Fibroblast of skin of left biceps (primary cell): ENCODE results near the gene SLC35E4.
"Not testable (repeated sequence)": the region's sequence is repeated elsewhere in the genome, so short reads cannot be mapped to it uniquely, and the experiment has no call there.

ENCODE experiments used
- DNase-seq, 2 experiments: peaks; one replicate each; pipeline ENCODE4 v3.0.0-alpha.2; 2013; ENCODE audit warnings: low read depth in 2 of 2

The SLC35E4 gene

GRCh38 chr22:30611197-30611596 is 24.4 kb upstream of the SLC35E4 start:
- no peak for DNase-seq

DNA sequence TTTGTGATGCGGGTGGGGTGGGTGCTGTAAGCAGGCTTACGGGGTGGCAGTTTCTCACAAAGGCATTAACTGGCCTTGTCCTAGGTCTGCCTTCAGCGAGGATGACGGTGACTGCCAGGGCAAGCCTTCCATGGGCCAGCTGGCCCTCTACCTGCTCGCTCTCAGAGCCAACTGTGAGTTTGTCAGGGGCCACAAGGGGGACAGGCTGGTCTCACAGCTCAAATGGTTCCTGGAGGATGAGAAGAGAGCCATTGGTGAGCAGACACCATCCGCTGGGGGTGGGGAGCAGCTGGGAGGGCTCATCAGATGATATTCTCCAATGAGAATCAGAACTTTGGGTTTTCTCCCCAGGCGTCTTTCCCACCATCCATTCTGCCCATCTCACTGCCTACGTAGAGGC is 22.8 kb upstream of the SLC35E4 start:
- no peak for DNase-seq

DNA sequence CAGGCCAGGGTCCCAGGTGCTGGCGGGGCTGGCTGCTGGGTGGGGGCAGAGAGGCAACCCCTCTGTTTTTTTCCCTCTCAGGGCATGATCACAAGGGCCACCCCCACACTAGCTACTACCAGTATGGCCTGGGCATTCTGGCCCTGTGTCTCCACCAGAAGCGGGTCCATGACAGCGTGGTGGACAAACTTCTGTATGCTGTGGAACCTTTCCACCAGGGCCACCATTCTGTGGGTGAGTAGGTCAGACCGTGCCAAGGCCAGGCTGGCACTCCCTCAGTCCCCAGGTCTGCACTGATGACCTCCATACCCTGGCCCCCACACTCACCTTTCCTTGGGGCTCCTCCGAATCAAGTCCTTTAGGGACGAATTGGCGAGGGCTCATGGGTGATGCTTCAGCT is 21.3 kb upstream of the SLC35E4 start:
- no peak for DNase-seq

- DNase-seq = no peak
Measured at GRCh38 chr22:30614879-30615278, 20.7 kb upstream of the SLC35E4 start.

DNA sequence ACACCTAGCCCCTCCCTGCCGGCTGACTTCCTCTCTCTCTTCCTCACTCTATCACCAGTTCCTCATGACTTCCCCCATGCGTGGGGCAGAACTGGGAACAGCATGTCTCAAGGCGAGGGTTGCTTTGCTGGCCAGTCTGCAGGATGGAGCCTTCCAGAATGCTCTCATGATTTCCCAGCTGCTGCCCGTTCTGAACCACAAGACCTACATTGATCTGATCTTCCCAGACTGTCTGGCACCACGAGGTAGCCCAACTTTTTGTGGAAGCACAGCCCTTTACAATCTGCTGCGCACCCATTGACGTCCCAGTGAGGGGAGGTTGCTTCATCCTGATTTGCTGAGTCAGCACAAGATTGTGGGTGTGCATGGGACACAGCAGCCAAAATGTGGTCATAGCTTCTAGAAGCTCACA is 20.0 kb upstream of the SLC35E4 start:
- DNase-seq = no peak

GRCh38 chr22:30617819-30618218 is 17.8 kb upstream of the SLC35E4 start:
- no peak for DNase-seq

- DNase-seq = not testable (repeated sequence)
Measured at GRCh38 chr22:30619909-30620308, 15.7 kb upstream of the SLC35E4 start.

- no peak for DNase-seq
Measured at GRCh38 chr22:30626413-30626812, 9.2 kb upstream of the SLC35E4 start.

- DNase-seq = no peak
Measured at GRCh38 chr22:30627471-30627870, 8.1 kb upstream of the SLC35E4 start.

DNA sequence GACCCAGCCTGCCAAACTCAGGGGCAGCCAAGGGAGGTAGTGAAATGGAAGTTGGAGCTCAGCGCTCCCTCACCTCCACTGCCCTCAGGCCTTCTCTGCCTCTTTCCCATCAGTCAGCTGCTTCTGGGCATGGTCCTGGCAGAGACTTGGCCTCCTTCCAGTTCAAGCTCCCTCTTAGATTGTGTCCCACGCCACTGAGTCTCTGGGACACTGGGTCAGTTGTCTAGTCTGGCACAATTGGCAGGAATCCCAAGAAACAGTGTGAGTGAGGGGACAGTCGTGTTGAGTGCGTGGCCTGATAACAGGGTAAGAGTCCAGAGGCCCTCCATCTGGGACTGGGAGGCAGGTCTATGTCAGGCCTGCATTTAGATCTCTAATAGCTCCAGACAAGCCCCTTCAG is 7.1 kb upstream of the SLC35E4 start:
- no peak for DNase-seq

DNA sequence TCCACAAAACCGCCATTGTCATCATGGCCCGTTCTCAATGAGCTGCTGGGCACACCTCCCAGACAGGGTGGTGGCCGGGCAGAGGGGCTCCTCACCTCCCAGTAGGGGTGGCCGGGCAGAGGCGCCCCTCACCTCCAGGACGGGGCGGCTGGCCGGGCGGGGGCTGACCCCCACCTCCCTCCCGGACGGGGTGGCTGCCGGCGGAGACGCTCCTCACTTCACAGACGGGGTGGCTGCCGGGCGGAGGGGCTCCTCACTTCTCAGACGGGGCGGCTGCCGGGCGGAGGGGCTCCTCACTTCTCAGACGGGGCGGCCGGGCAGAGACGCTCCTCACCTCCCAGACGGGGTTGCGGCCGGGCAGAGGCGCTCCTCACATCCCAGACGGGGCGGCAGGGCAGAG is 4.1 kb upstream of the SLC35E4 start:
- not testable (repeated sequence) for DNase-seq

GRCh38 chr22:30634471-30635233 is 929 bp upstream of the SLC35E4 start:
- peak; percentile 53 to 57 for DNase-seq

DNA sequence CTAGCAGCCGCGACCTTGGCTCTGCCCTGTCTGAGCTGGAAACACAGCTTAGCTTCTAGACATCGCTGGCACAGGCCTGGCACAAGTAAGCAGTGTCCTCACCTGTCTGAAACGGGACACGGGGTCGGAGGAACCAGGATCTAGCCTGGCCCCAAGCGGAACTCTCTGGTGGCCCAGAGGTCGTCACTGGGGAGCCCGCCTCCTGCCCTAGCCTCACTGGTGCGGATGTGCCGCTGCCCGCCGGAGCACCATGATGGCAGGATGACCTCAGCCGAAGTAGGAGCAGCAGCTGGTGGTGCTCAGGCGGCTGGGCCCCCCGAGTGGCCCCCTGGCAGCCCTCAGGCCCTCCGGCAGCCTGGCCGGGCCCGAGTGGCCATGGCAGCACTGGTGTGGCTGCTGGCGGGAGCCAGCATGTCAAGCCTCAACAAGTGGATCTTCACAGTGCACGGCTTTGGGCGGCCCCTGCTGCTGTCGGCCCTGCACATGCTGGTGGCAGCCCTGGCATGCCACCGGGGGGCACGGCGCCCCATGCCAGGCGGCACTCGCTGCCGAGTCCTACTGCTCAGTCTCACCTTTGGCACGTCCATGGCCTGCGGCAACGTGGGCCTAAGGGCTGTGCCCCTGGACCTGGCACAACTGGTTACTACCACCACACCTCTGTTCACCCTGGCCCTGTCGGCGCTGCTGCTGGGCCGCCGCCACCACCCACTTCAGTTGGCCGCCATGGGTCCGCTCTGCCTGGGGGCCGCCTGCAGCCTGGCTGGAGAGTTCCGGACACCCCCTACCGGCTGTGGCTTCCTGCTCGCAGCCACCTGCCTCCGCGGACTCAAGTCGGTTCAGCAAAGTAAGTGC is 871 bp downstream of the SLC35E4 start:
- no peak for DNase-seq

GRCh38 chr22:30637701-30638114 is 2.1 kb downstream of the SLC35E4 start:
- no peak for DNase-seq

DNA sequence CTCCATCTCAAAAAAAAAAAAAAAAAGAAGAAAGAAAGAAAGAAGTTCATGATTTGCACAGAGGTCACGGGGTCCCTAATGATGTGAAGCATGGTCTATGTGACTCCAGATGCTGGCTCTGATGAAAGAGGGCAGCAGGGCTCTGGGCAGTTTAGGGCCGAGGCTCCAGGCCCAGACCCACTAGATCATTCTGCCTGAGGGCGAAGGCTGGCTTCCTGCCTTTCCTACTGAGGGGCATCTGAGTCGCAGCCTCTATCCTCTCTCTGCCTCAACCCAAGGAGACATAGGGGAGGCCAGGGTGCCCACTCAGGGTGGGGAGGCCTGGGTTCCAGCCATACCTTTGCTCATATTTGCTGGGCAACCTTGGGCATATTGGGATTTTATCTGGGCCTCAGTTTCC is 4.8 kb downstream of the SLC35E4 start:
- DNase-seq = no peak

GRCh38 chr22:30640839-30641430 is 5.4 kb downstream of the SLC35E4 start:
- DNase-seq = no peak

DNA sequence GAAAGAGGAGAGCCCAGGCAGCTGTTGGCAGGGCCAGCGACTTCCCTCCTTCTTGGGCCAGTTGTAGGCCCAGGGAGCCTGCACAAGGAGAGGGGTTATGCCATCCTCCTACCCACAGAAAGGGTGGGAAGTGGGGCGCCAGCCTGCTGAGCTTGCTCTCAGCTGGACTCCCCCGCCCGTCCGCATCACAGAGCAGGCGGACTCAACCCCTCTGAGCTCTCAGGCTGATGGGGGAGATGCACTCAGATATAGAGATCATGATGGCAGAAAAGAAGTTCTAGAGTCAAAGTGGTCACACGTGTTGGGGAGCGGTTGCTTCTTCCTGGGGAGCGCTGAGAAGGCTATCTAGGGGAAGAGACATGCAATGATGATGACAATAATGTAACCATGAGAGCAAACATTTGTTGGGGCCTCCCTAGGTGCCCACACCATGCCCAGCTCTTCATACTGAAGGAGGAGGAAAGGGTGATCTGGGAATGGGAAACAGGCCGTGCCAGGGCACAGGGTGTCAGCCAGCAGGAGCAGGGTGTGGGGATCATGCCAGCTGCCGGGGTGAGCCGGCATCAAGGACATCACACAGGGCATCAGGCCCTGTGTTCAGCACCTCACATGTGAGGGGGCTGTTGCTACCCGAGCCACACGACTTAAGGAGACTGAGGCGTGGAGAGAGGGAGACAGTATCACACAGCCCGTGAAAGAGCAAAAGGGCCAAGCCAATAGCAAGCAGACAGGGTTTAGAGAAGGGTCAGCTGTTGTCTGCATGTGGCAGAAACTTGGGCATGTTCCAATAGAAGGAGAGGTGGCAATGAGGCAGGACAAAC is 7.7 kb downstream of the SLC35E4 start:
- no peak for DNase-seq

- DNase-seq = no peak
Measured at GRCh38 chr22:30646518-30647160, 11.1 kb downstream of the SLC35E4 start.

DNA sequence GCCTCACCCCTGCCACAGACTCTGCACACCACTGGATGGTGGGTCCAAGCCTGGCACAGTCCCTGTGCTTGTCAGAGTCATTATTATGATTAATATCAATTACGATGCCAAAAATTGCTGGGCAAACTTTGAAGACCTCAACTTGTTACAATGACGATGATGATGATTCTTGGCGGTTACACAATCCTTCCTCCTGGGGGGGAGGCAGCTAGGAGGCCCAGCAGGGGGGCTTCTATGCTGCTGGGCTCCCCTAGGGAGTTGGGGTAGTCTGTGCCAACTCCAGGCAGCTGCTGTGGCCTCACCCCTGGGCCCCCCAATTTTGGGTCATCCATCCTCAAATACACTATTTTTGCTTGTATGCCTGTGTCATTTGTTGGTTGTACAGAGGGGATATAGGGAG is 12.0 kb downstream of the SLC35E4 start:
- no peak for DNase-seq

- DNase-seq = no peak
Measured at GRCh38 chr22:30648825-30649224, 13.2 kb downstream of the SLC35E4 start.

DNA sequence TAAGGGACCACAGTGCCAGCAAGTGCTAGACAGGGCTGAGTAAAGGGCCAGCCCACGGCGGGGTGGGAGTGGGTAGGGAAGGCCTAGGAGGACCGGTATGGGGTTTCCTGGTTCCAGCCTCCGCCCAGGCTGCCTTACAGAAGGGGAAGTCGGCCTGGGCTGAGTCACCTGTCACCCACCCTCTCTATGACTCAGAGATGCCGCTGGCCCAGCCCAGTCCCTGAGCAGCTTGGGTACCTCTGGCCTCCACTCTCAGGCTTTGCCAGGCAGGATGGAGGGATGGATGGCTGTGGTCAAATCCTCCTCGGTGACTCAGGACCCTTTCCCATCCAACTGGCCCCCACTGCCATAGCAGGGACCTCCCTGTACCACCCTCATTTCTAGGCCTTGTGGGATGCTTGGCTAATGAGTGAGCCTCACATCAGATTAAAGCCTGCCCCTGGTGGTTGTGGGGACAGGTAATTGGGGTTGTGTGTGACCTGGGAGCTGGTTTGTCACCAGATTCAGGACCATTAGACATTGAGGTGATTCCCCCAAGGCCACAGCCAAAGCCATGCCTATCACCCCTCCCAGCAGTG is 13.9 kb downstream of the SLC35E4 start:
- DNase-seq = peak in 1 of 2 experiments; percentile 8
